WI38 (cell line): ENCODE results near the gene PXDN.
"Not testable (repeated sequence)": the region's sequence is repeated elsewhere in the genome, so short reads cannot be mapped to it uniquely, and the experiment has no call there.

Experiments used
- H3K4me3 ChIP-seq: 2 replicates; pipeline ENCODE4 v1.5.1; 2011; ENCODE audit warnings: low read depth, mild to moderate bottlenecking, control low read depth, low read length
- CTCF ChIP-seq: IDR thresholded peaks from 2 replicates; pipeline ENCODE4 v1.5.1; 2012; ENCODE audit warnings: low read depth, mild to moderate bottlenecking, control low read depth, low read length

PXDN gene

GRCh38 chr2:1721706-1722646, 22.3 kb downstream of the PXDN start:
- no peak for TF ChIP-seq CTCF
- peak overlapping the region; percentile 38 for H3K4me3 ChIP-seq

- no peak overlapping the region for H3K4me3 ChIP-seq
- no peak for TF ChIP-seq CTCF
These were observed 25.7 kb downstream of the PXDN start for GRCh38 chr2:1718339-1719220.

GRCh38 chr2:1717113-1717512, 27.2 kb downstream of the PXDN start:
- H3K4me3 ChIP-seq = no peak overlapping the region
- TF ChIP-seq CTCF = no peak

- H3K4me3 ChIP-seq = no peak overlapping the region
- TF ChIP-seq CTCF = no peak
These were observed 27.9 kb downstream of the PXDN start for GRCh38 chr2:1716441-1716840.

GRCh38 chr2:1716014-1716305, 28.4 kb downstream of the PXDN start:
- not testable (repeated sequence) for H3K4me3 ChIP-seq

- no peak overlapping the region for H3K4me3 ChIP-seq
- no peak for TF ChIP-seq CTCF
These were observed 28.9 kb downstream of the PXDN start for GRCh38 chr2:1715184-1716013.

GRCh38 chr2:1714291-1715064, 29.8 kb downstream of the PXDN start:
- H3K4me3 ChIP-seq = no peak overlapping the region
- TF ChIP-seq CTCF = no peak
